ENCODE results near the gene ADCY2.

Gene ADCY2

GRCh38 chr5:7801891-7802614 is 406.1 kb downstream of the ADCY2 start:
- H3K4me3 ChIP-seq (ENCODE audit: low read depth, low read length), result no peak overlapping the region
- no peaks in the 10 kb centered on the region for H3K4me1 ChIP-seq (ENCODE audit: control insufficient read depth, insufficient read depth, low read length)
- H3K9ac ChIP-seq (ENCODE audit: low read length), result no peak overlapping the region
- no peaks in the 10 kb centered on the region for H3K9me3 ChIP-seq (ENCODE audit: control insufficient read depth, insufficient read depth, low read depth, low read length)
- no peak overlapping the region for H3K27ac ChIP-seq (ENCODE audit: low read depth, low read length)
- H3K36me3 ChIP-seq (ENCODE audit: control insufficient read depth, insufficient read depth, low read length), result peaks cover 38% of the 10 kb centered on the region
- H3K27me3 ChIP-seq (ENCODE audit: control insufficient read depth, insufficient read depth, low read length), result no peaks in the 10 kb centered on the region

GRCh38 chr5:7802855-7803254 is 406.9 kb downstream of the ADCY2 start:
- H3K4me1 ChIP-seq (ENCODE audit: control insufficient read depth, insufficient read depth, low read length), result no peaks in the 10 kb centered on the region
- no peaks in the 10 kb centered on the region for H3K27me3 ChIP-seq (ENCODE audit: control insufficient read depth, insufficient read depth, low read length)
- H3K9ac ChIP-seq (ENCODE audit: low read length), result no peak overlapping the region
- H3K36me3 ChIP-seq (ENCODE audit: control insufficient read depth, insufficient read depth, low read length), result peaks cover 44% of the 10 kb centered on the region
- H3K27ac ChIP-seq (ENCODE audit: low read depth, low read length), result no peak overlapping the region
- no peaks in the 10 kb centered on the region for H3K9me3 ChIP-seq (ENCODE audit: control insufficient read depth, insufficient read depth, low read depth, low read length)
- no peak overlapping the region for H3K4me3 ChIP-seq (ENCODE audit: low read depth, low read length)

DNA sequence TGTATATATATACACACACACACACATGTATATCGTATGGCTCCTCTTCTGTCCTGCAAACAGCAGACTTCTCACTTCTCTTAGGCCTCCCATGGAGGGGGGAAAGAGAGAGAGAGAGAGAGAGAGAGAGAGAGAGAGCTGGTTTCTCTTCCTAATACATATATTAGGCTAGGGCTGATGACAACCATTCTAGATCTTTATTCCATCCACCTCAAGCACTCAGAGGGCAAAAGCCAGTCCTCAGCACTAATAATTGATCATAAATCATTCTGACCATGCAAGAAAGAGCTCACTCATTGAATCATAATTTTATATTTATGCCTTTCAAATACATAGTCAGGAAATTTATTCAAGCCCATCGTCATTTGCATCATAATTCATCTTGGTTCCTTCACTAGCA is 408.0 kb downstream of the ADCY2 start:
- Histone ChIP-seq H3K27me3 (ENCODE audit: control insufficient read depth, insufficient read depth, low read length) (no peaks in the 10 kb centered on the region), H3K9me3 (ENCODE audit: control insufficient read depth, insufficient read depth, low read depth, low read length) (no peaks in the 10 kb centered on the region), H3K4me1 (ENCODE audit: control insufficient read depth, insufficient read depth, low read length) (no peaks in the 10 kb centered on the region), H3K9ac (ENCODE audit: low read length) (no peak overlapping the region), H3K4me3 (ENCODE audit: low read depth, low read length) (no peak overlapping the region), H3K27ac (ENCODE audit: low read depth, low read length) (no peak overlapping the region), H3K36me3 (ENCODE audit: control insufficient read depth, insufficient read depth, low read length) (peaks cover 44% of the 10 kb centered on the region)

GRCh38 chr5:7805379-7805778 is 409.4 kb downstream of the ADCY2 start:
- no peaks in the 10 kb centered on the region for H3K27me3 ChIP-seq (ENCODE audit: control insufficient read depth, insufficient read depth, low read length)
- no peaks in the 10 kb centered on the region for H3K9me3 ChIP-seq (ENCODE audit: control insufficient read depth, insufficient read depth, low read depth, low read length)
- peaks cover 46% of the 10 kb centered on the region for H3K36me3 ChIP-seq (ENCODE audit: control insufficient read depth, insufficient read depth, low read length)
- H3K4me3 ChIP-seq (ENCODE audit: low read depth, low read length), result no peak overlapping the region
- H3K9ac ChIP-seq (ENCODE audit: low read length), result no peak overlapping the region
- no peak overlapping the region for H3K27ac ChIP-seq (ENCODE audit: low read depth, low read length)
- H3K4me1 ChIP-seq (ENCODE audit: control insufficient read depth, insufficient read depth, low read length), result no peaks in the 10 kb centered on the region

GRCh38 chr5:7808998-7809397 is 413.1 kb downstream of the ADCY2 start:
- H3K4me3 ChIP-seq (ENCODE audit: low read depth, low read length), result no peak overlapping the region
- H3K9me3 ChIP-seq (ENCODE audit: control insufficient read depth, insufficient read depth, low read depth, low read length), result no peaks in the 10 kb centered on the region
- no peaks in the 10 kb centered on the region for H3K4me1 ChIP-seq (ENCODE audit: control insufficient read depth, insufficient read depth, low read length)
- H3K36me3 ChIP-seq (ENCODE audit: control insufficient read depth, insufficient read depth, low read length), result peaks cover 41% of the 10 kb centered on the region
- no peaks in the 10 kb centered on the region for H3K27me3 ChIP-seq (ENCODE audit: control insufficient read depth, insufficient read depth, low read length)
- H3K27ac ChIP-seq (ENCODE audit: low read depth, low read length), result no peak overlapping the region
- H3K9ac ChIP-seq (ENCODE audit: low read length), result no peak overlapping the region

- no peak overlapping the region for H3K27ac ChIP-seq (ENCODE audit: low read depth, low read length)
- H3K9me3 ChIP-seq (ENCODE audit: control insufficient read depth, insufficient read depth, low read depth, low read length), result no peaks in the 10 kb centered on the region
- H3K27me3 ChIP-seq (ENCODE audit: control insufficient read depth, insufficient read depth, low read length), result no peaks in the 10 kb centered on the region
- no peak overlapping the region for H3K9ac ChIP-seq (ENCODE audit: low read length)
- H3K36me3 ChIP-seq (ENCODE audit: control insufficient read depth, insufficient read depth, low read length), result peaks cover 24% of the 10 kb centered on the region
- no peak overlapping the region for H3K4me3 ChIP-seq (ENCODE audit: low read depth, low read length)
- H3K4me1 ChIP-seq (ENCODE audit: control insufficient read depth, insufficient read depth, low read length), result peaks cover 23% of the 10 kb centered on the region
Observed at GRCh38 chr5:7811715-7812114, 415.8 kb downstream of the ADCY2 start.

GRCh38 chr5:7813007-7813406 is 417.1 kb downstream of the ADCY2 start:
- H3K27ac ChIP-seq (ENCODE audit: low read depth, low read length), result no peak overlapping the region

DNA sequence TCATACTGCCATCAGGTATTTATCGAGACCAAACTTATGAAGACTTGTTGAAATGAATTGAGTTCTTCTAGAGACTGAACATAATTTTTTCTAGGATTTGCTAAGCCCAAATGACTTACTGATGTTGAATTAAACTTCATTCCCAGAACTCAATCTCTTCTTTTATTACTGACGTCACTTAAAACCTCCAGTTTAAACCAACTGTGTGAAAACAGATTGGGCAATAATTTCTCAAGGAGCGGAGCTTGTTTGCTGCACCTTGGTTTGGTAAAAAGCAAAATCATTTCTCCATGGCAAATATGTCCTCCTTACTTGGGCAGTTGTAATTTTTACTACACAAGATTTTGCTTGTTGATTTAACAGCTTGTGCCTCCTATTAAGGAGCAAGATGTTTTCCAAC is 417.6 kb downstream of the ADCY2 start:
- H3K9me3 ChIP-seq (ENCODE audit: control insufficient read depth, insufficient read depth, low read depth, low read length), result no peaks in the 10 kb centered on the region
- H3K27me3 ChIP-seq (ENCODE audit: control insufficient read depth, insufficient read depth, low read length), result no peaks in the 10 kb centered on the region
- H3K4me3 ChIP-seq (ENCODE audit: low read depth, low read length), result no peak overlapping the region
- H3K27ac ChIP-seq (ENCODE audit: low read depth, low read length), result no peak overlapping the region
- H3K36me3 ChIP-seq (ENCODE audit: control insufficient read depth, insufficient read depth, low read length), result peaks cover 17% of the 10 kb centered on the region; the same call in 1 of the 2 replicates
- peaks cover 24% of the 10 kb centered on the region for H3K4me1 ChIP-seq (ENCODE audit: control insufficient read depth, insufficient read depth, low read length)
- H3K9ac ChIP-seq (ENCODE audit: low read length), result no peak overlapping the region

More at GRCh38 chr5:7813007-7813406, 417.1 kb downstream of the ADCY2 start:
- H3K4me1 ChIP-seq (ENCODE audit: control insufficient read depth, insufficient read depth, low read length), result peaks cover 24% of the 10 kb centered on the region
- no peak overlapping the region for H3K9ac ChIP-seq (ENCODE audit: low read length)
- no peaks in the 10 kb centered on the region for H3K9me3 ChIP-seq (ENCODE audit: control insufficient read depth, insufficient read depth, low read depth, low read length)
- H3K36me3 ChIP-seq (ENCODE audit: control insufficient read depth, insufficient read depth, low read length), result peaks cover 14% of the 10 kb centered on the region; the same call in 1 of the 2 replicates
- no peak overlapping the region for H3K4me3 ChIP-seq (ENCODE audit: low read depth, low read length)
- H3K27me3 ChIP-seq (ENCODE audit: control insufficient read depth, insufficient read depth, low read length), result no peaks in the 10 kb centered on the region

DNA sequence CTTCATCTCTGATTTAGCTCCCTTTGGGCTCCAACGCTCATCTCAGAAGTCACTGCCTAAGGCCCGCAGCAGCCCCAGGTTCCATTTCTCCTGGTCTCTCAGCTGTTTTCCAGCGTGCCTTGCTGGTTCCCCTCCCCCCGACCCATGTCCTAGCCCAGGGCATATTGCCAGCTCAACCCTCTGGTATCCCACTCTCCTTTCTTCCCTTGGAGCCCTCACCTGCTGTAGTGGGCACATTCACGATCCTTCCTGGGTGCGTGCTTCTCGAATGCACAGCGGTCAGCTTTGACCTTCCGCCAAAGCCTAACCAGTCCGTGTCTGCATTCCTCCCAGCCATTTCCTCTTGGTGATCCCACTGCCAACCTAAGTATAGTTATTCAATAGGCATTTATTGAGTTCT is 418.9 kb downstream of the ADCY2 start:
- Histone ChIP-seq H3K27me3 (ENCODE audit: control insufficient read depth, insufficient read depth, low read length) (no peaks in the 10 kb centered on the region), H3K9me3 (ENCODE audit: control insufficient read depth, insufficient read depth, low read depth, low read length) (no peaks in the 10 kb centered on the region), H3K4me1 (ENCODE audit: control insufficient read depth, insufficient read depth, low read length) (peaks cover 24% of the 10 kb centered on the region), H3K4me3 (ENCODE audit: low read depth, low read length) (no peak overlapping the region), H3K27ac (ENCODE audit: low read depth, low read length) (no peak overlapping the region), H3K9ac (ENCODE audit: low read length) (no peak overlapping the region), H3K36me3 (ENCODE audit: control insufficient read depth, insufficient read depth, low read length) (peaks cover 29% of the 10 kb centered on the region)

DNA sequence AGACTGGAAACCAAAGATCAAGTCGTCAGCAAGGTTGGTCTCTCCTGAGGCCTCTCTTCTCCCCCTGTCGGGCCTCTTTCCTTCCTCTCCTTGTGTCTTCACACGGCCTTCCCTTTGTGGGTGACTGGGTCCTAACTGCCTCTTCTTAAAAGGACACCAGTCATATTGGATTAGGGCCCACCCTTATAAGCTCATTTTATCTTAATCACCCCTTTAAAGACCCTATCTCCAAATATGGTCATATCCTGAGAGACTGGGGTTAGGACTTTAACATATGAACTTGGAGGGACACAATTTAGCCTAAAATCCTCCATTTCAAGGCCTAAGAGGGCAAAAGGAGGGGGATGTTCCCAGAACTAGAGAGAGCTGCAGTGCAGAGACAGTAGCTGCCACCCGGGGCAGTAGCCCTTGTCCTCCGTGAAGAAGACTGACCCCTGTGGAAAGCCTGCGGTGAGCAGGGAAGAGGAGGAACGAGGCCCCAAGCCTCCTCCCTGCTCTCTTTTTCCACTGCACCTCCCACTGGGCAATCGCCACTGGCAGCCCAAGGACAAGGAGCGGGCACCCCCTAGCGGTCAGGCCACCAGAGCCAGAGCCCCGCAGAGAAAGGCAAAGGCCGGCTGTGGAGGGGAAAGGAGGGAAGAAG is 420.1 kb downstream of the ADCY2 start:
- Histone ChIP-seq H3K9me3 (ENCODE audit: control insufficient read depth, insufficient read depth, low read depth, low read length) (no peaks in the 10 kb centered on the region), H3K27ac (ENCODE audit: low read depth, low read length) (peak overlapping the region; percentile 10; the same call in 1 of the 2 replicates), H3K36me3 (ENCODE audit: control insufficient read depth, insufficient read depth, low read length) (peaks cover 26% of the 10 kb centered on the region), H3K27me3 (ENCODE audit: control insufficient read depth, insufficient read depth, low read length) (no peaks in the 10 kb centered on the region), H3K4me1 (ENCODE audit: control insufficient read depth, insufficient read depth, low read length) (peaks cover 24% of the 10 kb centered on the region), H3K4me3 (ENCODE audit: low read depth, low read length) (peak overlapping the region; percentile 37), H3K9ac (ENCODE audit: low read length) (peak overlapping the region; percentile 34)

DNA sequence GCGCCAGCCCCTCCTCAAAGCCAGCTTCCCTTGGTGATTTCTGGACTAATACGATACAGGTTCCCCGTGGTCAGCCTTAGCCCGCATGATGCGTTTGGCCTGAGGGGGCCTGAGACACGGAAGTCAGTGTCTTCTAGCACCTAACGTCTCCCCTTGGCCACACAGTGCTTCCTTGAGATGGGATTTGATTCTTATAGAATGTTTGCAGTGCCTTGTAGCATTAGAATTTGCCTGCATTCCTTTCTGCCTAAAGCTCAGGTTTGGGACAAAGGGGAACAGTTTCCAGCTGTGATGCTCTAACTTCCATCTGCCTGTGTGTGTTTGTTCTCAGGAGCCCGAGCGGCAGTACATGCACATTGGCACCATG is 420.6 kb downstream of the ADCY2 start:
- peak overlapping the region; percentile 19; the same call in 1 of the 2 replicates for H3K4me3 ChIP-seq (ENCODE audit: low read depth, low read length)
- H3K27ac ChIP-seq (ENCODE audit: low read depth, low read length), result 0 out of 2 replicates have a peak overlapping the region, but pooled peaks have one; percentile 10
- peaks cover 29% of the 10 kb centered on the region for H3K36me3 ChIP-seq (ENCODE audit: control insufficient read depth, insufficient read depth, low read length)
- peaks cover 24% of the 10 kb centered on the region for H3K4me1 ChIP-seq (ENCODE audit: control insufficient read depth, insufficient read depth, low read length)
- peak overlapping the region; percentile 34 for H3K9ac ChIP-seq (ENCODE audit: low read length)
- H3K9me3 ChIP-seq (ENCODE audit: control insufficient read depth, insufficient read depth, low read depth, low read length), result no peaks in the 10 kb centered on the region
- H3K27me3 ChIP-seq (ENCODE audit: control insufficient read depth, insufficient read depth, low read length), result no peaks in the 10 kb centered on the region

All from HUES6 (cell line).